Measurements from ENCODE around the gene DUOXA2. TPM values are rescaled to one million over a fixed set of nuclear protein-coding genes. Genes with fewer than 3 reads are reported as not detected.

Gene DUOXA2
- total RNA-seq, 1 donor from 2014 or later, result not detected

- no peak for DNase-seq
Observed at GRCh38 chr15:45164914-45165313, 50.8 kb downstream of the DUOXA2 start.

- no peak for DNase-seq
Observed at GRCh38 chr15:45165536-45165935, 51.4 kb downstream of the DUOXA2 start.

GRCh38 chr15:45166834-45167630 lies 52.9 kb downstream of the DUOXA2 start:
- DNase-seq, result peak; percentile 90

GRCh38 chr15:45167631-45168205 lies 53.6 kb downstream of the DUOXA2 start:
- DNase-seq, result no peak

Other genes with a start within 250 kb of the DUOXA2 start
- not detected in 2 replicates for gene TERB2, start 157.6 kb upstream of the DUOXA2 start, total RNA-seq
- 3.6 and 11.9 TPM in 2 replicates for gene SORD, start 91.1 kb upstream of the DUOXA2 start, total RNA-seq
- gene DUOX2, start 154 bp upstream of the DUOXA2 start, total RNA-seq, result not detected in 2 replicates
- not detected in 2 replicates for gene DUOXA1, start 15.6 kb downstream of the DUOXA2 start, total RNA-seq
- gene DUOX1, start 15.7 kb downstream of the DUOXA2 start, total RNA-seq, result not detected in 2 replicates
- 1.8 and 3.7 TPM in 2 replicates for gene SHF, start 73.6 kb downstream of the DUOXA2 start, total RNA-seq
- not detected in 2 replicates for gene SLC28A2, start 137.9 kb downstream of the DUOXA2 start, total RNA-seq